Measurements from ENCODE around the gene CDH4.

GRCh38 chr20:61635721-61636455 lies 383.8 kb downstream of the CDH4 start:
- no peak for TF ChIP-seq CTCF (IDR thresholded peaks at IDR 0.05; ENCODE audit: borderline replicate concordance, extremely low read depth, low read length, poor library complexity, severe bottlenecking)
- no peak for TF ChIP-seq EZH2 (IDR thresholded peaks at IDR 0.05; ENCODE audit: borderline replicate concordance, low read depth, low read length, severe bottlenecking)
